HCEC 1CT (cell line): ENCODE measurements around the gene GXYLT2.
A peak's percentile ranks its signal among the peaks of the same experiment; 100 is the strongest.
"Not testable (repeated sequence)": the region's sequence is repeated elsewhere in the genome, so short reads cannot be mapped to it uniquely, and the experiment has no call there.

Experiments used
- DNase-seq: peaks from one replicate; pipeline ENCODE4 v3.0.0-alpha.2; 2017

GXYLT2 gene

GRCh38 chr3:72976281-72976741 is 88.5 kb downstream of the GXYLT2 start:
- DNase-seq, result peak; percentile 81

- peak; percentile 47 for DNase-seq
These were observed 89.4 kb downstream of the GXYLT2 start for GRCh38 chr3:72977060-72977808.

- DNase-seq, result no peak
These were observed 94.9 kb downstream of the GXYLT2 start for GRCh38 chr3:72982609-72983366.

DNA sequence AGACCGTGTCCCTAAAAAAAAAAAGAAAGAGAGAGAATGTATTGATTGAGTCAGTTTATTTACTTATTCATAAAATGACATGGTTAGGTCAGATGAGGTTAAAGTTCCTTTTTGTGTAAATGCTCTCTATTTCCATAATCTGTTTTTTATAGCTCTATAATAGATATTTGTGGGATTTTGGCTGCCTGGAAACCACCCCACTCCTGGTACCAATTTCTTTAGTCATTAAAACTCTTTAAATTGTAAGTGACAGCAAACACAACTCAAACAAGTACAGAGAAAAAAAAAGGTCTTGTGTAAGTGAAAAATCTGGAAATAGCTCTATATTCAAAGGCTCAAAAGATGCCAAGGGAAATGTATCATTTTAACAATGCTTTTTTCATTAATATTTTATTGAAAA is 97.7 kb downstream of the GXYLT2 start:
- no peak for DNase-seq

- no peak for DNase-seq
These were observed 103.0 kb downstream of the GXYLT2 start for GRCh38 chr3:72990701-72991395.

- no peak for DNase-seq
These were observed 103.7 kb downstream of the GXYLT2 start for GRCh38 chr3:72991522-72991921.

- no peak for DNase-seq
These were observed 105.5 kb downstream of the GXYLT2 start for GRCh38 chr3:72993391-72993790.

- DNase-seq, result no peak
These were observed 107.5 kb downstream of the GXYLT2 start for GRCh38 chr3:72995337-72995736.

- DNase-seq, result no peak
These were observed 108.3 kb downstream of the GXYLT2 start for GRCh38 chr3:72996121-72996472.

GRCh38 chr3:72996473-72997333 is 108.9 kb downstream of the GXYLT2 start, which contains the start of gene PPP4R2:
PPP4R2 (plus strand) TSS chr3:72996811; CDS start chr3:72997038, 227 bp downstream.
- DNase-seq, result peak; percentile 90

GRCh38 chr3:72997421-72997961 is 109.6 kb downstream of the GXYLT2 start:
- DNase-seq, result peak; percentile 73

DNA sequence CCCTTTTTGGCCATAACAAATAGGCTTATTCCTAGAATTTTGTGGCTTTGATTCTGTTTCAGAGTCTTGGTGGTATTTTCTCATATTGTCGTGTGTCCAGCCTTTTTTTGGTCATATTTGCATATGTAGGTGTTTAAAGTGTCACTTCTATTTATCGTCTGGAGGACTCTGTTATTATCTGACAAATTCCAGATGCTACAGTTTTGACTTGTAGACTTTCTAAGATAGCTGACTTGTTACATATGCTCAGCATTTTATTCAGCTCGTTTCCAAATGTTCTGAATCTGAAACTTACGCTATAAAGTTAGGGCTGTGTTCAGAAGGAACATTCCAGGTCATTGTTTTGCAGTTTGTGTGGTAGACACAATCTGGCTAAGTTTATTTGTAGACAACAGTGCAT is 110.6 kb downstream of the GXYLT2 start:
- DNase-seq, result no peak

- no peak for DNase-seq
These were observed 112.1 kb downstream of the GXYLT2 start for GRCh38 chr3:72999951-73000350.

GRCh38 chr3:73003050-73003449 is 115.2 kb downstream of the GXYLT2 start:
- not testable (repeated sequence) for DNase-seq

DNA sequence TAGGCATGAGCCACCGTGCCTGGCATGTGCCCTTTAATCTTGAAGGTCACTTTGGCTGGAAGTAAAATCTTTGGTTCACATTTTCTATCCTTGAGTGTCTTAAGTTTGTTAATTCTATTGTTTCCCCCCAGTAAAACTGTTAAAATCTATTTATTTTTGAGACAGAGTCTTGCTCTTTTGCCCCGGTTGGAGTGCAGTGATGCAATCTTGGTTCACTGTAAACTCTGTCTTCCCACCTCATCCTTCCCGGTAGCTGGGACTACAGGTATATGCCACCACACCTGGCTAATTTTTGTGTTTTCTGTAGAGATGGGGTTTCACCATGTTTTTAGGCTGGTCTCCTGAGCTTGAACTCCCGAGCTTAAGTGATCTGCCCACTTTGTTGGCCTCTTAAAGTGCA is 116.5 kb downstream of the GXYLT2 start:
- no peak for DNase-seq

GRCh38 chr3:73007992-73008712 is 120.3 kb downstream of the GXYLT2 start:
- DNase-seq, result peak; percentile 13

DNA sequence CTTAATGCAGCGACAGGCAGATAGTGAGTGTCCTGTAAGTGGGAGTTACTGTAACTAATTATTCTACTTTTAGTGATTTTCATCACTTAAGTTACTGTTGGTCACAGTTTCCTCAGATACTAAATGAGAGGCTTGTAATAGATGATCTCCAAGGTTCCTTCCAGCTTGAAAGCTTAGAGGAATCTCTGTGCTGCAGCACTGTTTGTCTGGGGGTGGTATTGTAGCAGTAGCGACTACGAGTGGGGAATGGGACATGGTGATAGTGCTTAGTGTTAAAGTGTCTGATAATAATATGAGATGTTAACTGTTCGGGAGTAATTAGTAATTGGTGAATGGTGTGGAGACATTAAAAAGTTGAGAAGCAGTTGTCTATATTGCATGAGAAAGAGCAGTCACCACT is 121.2 kb downstream of the GXYLT2 start:
- no peak for DNase-seq

DNA sequence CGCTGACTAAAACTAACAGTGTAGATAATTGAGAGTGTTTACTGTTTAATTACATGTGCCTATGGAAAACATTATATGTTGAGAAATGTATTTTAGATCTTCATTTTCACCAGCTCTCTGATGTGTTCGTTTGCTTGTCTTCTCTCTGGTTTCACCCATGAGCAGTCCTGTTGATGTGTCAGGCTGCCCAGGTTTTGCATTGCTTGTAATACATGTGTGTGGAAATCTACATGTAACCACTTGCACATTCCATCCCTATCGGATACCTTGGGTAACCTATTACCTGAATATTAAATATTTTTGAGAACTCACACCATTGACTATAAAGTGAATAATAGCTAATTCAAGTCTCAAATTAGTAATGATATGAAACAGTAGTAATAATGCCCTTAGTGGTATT is 121.9 kb downstream of the GXYLT2 start:
- DNase-seq, result no peak

- DNase-seq, result no peak
These were observed 122.3 kb downstream of the GXYLT2 start for GRCh38 chr3:73010158-73010557.

DNA sequence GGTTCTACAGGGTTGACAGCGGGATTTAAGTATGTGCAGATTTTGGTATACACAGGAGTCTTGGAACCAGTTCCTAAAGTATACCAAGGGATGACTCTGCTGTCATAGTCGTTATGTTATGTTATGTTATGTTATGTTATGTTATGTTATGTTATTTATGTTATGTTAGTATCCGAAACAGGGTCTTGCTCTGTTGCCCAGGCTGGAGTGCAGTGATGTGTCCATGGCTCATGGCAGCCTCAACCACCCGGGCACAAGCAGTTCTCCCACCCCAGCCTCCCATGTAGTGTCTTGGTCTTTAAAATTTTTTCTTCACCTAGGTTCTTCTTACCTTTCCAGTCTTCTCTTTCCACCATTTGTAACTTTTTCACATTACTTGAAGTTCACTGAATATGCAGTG is 130.5 kb downstream of the GXYLT2 start:
- DNase-seq, result no peak

DNA sequence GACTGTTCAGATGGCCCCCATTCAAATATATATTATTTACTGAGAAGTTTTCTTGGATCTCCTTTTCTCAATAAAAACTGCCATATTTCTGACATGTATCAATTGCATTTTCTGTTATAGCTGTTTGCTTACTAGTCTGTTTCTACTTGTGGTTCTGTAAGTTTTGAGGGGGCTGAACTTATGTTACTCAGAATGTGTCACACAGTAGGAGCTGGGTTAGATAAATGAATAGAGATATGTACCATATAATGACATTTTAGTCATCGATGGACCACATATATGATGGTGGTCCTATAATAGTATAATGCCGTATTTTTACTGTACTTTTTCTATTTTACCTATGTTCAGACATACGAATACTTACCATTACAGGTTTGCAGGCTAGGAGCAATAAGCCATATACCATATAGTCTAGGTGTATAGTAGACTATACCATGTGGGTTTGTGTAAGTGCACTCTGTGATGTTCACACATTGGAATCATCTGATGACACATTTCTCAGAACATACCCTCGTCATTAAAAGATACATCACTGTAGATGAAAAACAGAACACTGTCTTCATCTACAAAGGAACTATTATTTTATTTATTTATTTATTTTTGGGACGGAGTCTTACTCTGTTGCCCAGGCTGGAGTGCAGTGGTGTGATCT is 131.1 kb downstream of the GXYLT2 start:
- DNase-seq, result no peak
